Common myeloid progenitor, CD34-positive (primary cell): ENCODE data around the gene FOXL1.

ENCODE experiments used
- CTCF ChIA-PET: fragments of 350-600 bp; sonication (Branson Sonifier 250); formaldehyde crosslinking; loops from one replicate; lab custom pipeline; 2021; ENCODE audit warnings: antibody characterized with exemption; lab: Charles Lee
- POLR2A ChIA-PET: fragments of 350-600 bp; sonication (Branson Sonifier 250); formaldehyde crosslinking; loops from one replicate; lab custom pipeline; 2021; ENCODE audit warnings: antibody characterized with exemption; lab: Charles Lee
- DNase-seq, 3 donors: peaks; one replicate each; pipeline versions ENCODE4 v3.0.0 to v3.0.0-alpha.2; 2013
- H3K27ac ChIP-seq, 2 experiments: 1 replicate in 1 of 2; 2 replicates in 1 of 2; pipeline ENCODE4 v1.7.0; 2013; ENCODE audit warnings: inconsistent platforms in 2 of 2, low read length in 2 of 2, mild to moderate bottlenecking in 2 of 2, low read depth in 1 of 2, moderate library complexity in 1 of 2; ENCODE audit not compliant: severe bottlenecking in 2 of 2, insufficient read depth in 1 of 2, poor library complexity in 1 of 2
- H3K27me3 ChIP-seq, 5 experiments: replicated peaks in 2 of 5; 1 replicate in 3 of 5; 2 replicates in 2 of 5; pipeline versions ENCODE4 v1.6.1 to v1.7.0; 2013; ENCODE audit warnings: low read length in 4 of 5, mild to moderate bottlenecking in 2 of 5, moderate library complexity in 2 of 5, inconsistent platforms in 1 of 5; ENCODE audit not compliant: insufficient read depth in 5 of 5, control insufficient read depth in 4 of 5
- H3K36me3 ChIP-seq, 4 experiments: 1 replicate in 2 of 4; 2 replicates in 2 of 4; pipeline versions ENCODE4 v1.6.1 to v1.7.0; 2013; ENCODE audit warnings: low read length in 3 of 4, control low read depth in 1 of 4, mild to moderate bottlenecking in 1 of 4; ENCODE audit not compliant: control insufficient read depth in 4 of 4, insufficient read depth in 4 of 4
- H3K4me1 ChIP-seq, 4 experiments: 1 replicate in 3 of 4; 2 replicates in 1 of 4; pipeline versions ENCODE4 v1.6.1 to v1.7.1; 2013; ENCODE audit warnings: low read length in 3 of 4, mild to moderate bottlenecking in 3 of 4, control low read depth in 1 of 4, inconsistent platforms in 1 of 4, moderate library complexity in 1 of 4; ENCODE audit not compliant: control insufficient read depth in 4 of 4, insufficient read depth in 4 of 4; ENCODE audit errors: control extremely low read depth in 1 of 4
- H3K4me3 ChIP-seq, 7 experiments: 1 replicate in 4 of 7; 2 replicates in 3 of 7; pipeline versions ENCODE4 v1.5.1 to v1.7.0; 2013; ENCODE audit warnings: mild to moderate bottlenecking in 7 of 7, low read length in 6 of 7, moderate library complexity in 6 of 7, inconsistent platforms in 2 of 7, low read depth in 2 of 7, control low read depth in 1 of 7; ENCODE audit not compliant: insufficient read depth in 4 of 7, control insufficient read depth in 1 of 7; ENCODE audit errors: extremely low read depth in 1 of 7
- H3K9me3 ChIP-seq, 5 experiments: 1 replicate in 4 of 5; 2 replicates in 1 of 5; pipeline versions ENCODE4 v1.6.1 to v1.7.1; 2013; ENCODE audit warnings: low read length in 4 of 5, mild to moderate bottlenecking in 2 of 5, inconsistent platforms in 1 of 5, low read depth in 1 of 5, moderate library complexity in 1 of 5; ENCODE audit not compliant: control insufficient read depth in 4 of 5, insufficient read depth in 2 of 5; ENCODE audit errors: control extremely low read depth in 1 of 5
- WGBS: methylation state at CpG from one replicate; pipeline ENCODE4 v1.1.5; 2013; ENCODE audit not compliant: insufficient coverage; 5-methylcytosine and 5-hydroxymethylcytosine counted together

Gene FOXL1

GRCh38 chr16:86625029-86625428, 46.7 kb downstream of the FOXL1 start:
- DNase-seq, result no peak
- peaks cover 0 to 3% (median 0%) of the 10 kb centered on the region in 5 experiments for H3K9me3 ChIP-seq
- 98% methylated on average over 17 of the region's 17 CpGs for WGBS
- H3K27ac ChIP-seq, result no peak overlapping the region
- H3K36me3 ChIP-seq, result no peaks in the 10 kb centered on the region
- ChIA-PET CTCF (no interaction called here), POLR2A (no interaction called here)
- no peak overlapping the region for H3K4me3 ChIP-seq
- H3K4me1 ChIP-seq, result no peaks in the 10 kb centered on the region
- peaks cover 0 to 13% (median 0%) of the 10 kb centered on the region in 5 experiments for H3K27me3 ChIP-seq

- Histone ChIP-seq H3K4me1 (no peaks in the 10 kb centered on the region), H3K27me3 (peaks cover 0 to 13% (median 0%) of the 10 kb centered on the region in 5 experiments), H3K36me3 (no peaks in the 10 kb centered on the region), H3K27ac (no peak overlapping the region), H3K9me3 (no peaks in the 10 kb centered on the region), H3K4me3 (no peak overlapping the region)
- CTCF ChIA-PET, result no interaction called here
- POLR2A ChIA-PET, result no interaction called here
- WGBS, result 94% methylated on average over 3 of the region's 7 CpGs
- no peak for DNase-seq
Observed at GRCh38 chr16:86625821-86626220, 47.5 kb downstream of the FOXL1 start.

GRCh38 chr16:86626284-86626683, 47.9 kb downstream of the FOXL1 start:
- Histone ChIP-seq H3K4me3 (no peak overlapping the region), H3K36me3 (no peaks in the 10 kb centered on the region), H3K27me3 (peaks cover 0 to 13% (median 2%) of the 10 kb centered on the region in 5 experiments), H3K4me1 (peaks cover 0 to under 1% (median under 1%) of the 10 kb centered on the region in 4 experiments), H3K9me3 (no peaks in the 10 kb centered on the region), H3K27ac (no peak overlapping the region)
- WGBS, result 95% methylated on average over 12 of the region's 12 CpGs
- CTCF ChIA-PET, result no interaction called here
- POLR2A ChIA-PET, result no interaction called here
- no peak for DNase-seq

GRCh38 chr16:86626966-86627365, 48.6 kb downstream of the FOXL1 start:
- Histone ChIP-seq H3K27ac (no peak overlapping the region), H3K36me3 (no peaks in the 10 kb centered on the region), H3K27me3 (peaks cover 0 to 12% (median 2%) of the 10 kb centered on the region in 5 experiments), H3K9me3 (no peaks in the 10 kb centered on the region), H3K4me3 (no peak overlapping the region), H3K4me1 (peaks cover 0 to 6% (median 4%) of the 10 kb centered on the region in 4 experiments)
- POLR2A ChIA-PET, result no interaction called here
- 100% methylated on average over 8 of the region's 8 CpGs for WGBS
- no peak for DNase-seq
- CTCF ChIA-PET, result no interaction called here

GRCh38 chr16:86628614-86629013, 50.3 kb downstream of the FOXL1 start:
- DNase-seq, result no peak
- Histone ChIP-seq H3K9me3 (no peaks in the 10 kb centered on the region), H3K4me1 (peaks cover 0 to 6% (median 4%) of the 10 kb centered on the region in 4 experiments), H3K27me3 (peaks cover 0 to 13% (median 2%) of the 10 kb centered on the region in 5 experiments), H3K4me3 (no peak overlapping the region), H3K27ac (no peak overlapping the region), H3K36me3 (no peaks in the 10 kb centered on the region)
- WGBS, result 94% methylated on average over 5 of the region's 5 CpGs
- POLR2A ChIA-PET, result no interaction called here
- CTCF ChIA-PET, result no interaction called here

- POLR2A ChIA-PET, result no interaction called here
Observed at GRCh38 chr16:86630471-86630870, 52.1 kb downstream of the FOXL1 start.

GRCh38 chr16:86631444-86631843, 53.1 kb downstream of the FOXL1 start:
- peaks cover 0 to 6% (median 4%) of the 10 kb centered on the region in 4 experiments for H3K4me1 ChIP-seq
- no peaks in the 10 kb centered on the region for H3K36me3 ChIP-seq
- POLR2A ChIA-PET, result no interaction called here
- CTCF ChIA-PET, result no interaction called here
- peaks cover 0 to 20% (median 0%) of the 10 kb centered on the region in 5 experiments for H3K27me3 ChIP-seq
- no peak overlapping the region for H3K27ac ChIP-seq
- H3K9me3 ChIP-seq, result no peaks in the 10 kb centered on the region
- 0% methylated on average over 1 of the region's 9 CpGs for WGBS
- peak in 1 of 3 donors; percentile 11 for DNase-seq
- H3K4me3 ChIP-seq, result no peak overlapping the region

More at GRCh38 chr16:86630471-86630870, 52.1 kb downstream of the FOXL1 start:
- Histone ChIP-seq H3K36me3 (no peaks in the 10 kb centered on the region), H3K9me3 (no peaks in the 10 kb centered on the region), H3K27ac (no peak overlapping the region), H3K27me3 (peaks cover 0 to 14% (median 0%) of the 10 kb centered on the region in 5 experiments), H3K4me3 (no peak overlapping the region), H3K4me1 (peaks cover 0 to 6% (median 4%) of the 10 kb centered on the region in 4 experiments)
- no peak for DNase-seq
- CTCF ChIA-PET, result no interaction called here
- 96% methylated on average over 8 of the region's 13 CpGs for WGBS
